ENCODE data around the gene KREMEN1.
A peak's percentile ranks its signal among the peaks of the same experiment; 100 is the strongest.

Gene KREMEN1

DNA sequence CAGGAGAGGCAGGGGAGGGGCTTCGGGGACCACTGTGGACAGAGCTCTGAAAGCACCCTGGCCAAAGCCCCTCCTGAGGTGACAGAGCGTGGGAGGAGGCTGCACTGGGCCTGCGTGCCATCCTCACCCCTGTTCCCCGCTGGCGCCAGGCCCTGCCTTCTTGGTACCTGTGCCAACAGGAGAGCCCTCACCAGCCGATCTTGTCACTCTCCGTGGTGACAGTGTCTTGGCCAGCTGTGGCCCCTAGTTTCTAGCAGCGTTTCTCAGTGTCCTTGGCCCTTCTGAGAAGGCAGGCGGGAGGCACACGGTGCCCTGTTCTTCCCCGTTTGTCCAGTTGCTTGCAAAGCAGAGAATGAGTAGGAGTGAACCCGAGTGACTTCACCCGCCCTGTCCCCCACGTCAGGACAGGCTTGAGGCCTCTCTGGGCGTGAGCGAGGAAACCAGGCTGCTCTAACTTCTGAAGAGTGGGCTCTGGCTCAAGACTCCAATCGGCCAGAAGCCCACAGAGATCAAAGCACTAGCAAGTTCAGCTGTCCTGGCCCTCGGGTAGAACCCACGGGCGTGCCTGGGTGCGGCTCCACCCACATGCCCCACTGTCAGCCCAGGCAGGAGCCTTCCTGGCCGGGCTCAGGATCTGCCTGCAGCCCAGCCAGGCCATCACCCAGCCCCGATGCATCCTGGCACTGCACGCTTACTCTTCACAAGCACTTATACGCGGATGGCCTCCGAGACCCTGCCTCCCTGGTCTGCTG, 72.7 kb downstream of the KREMEN1 start:
- DNase-seq (ENCODE audit: extremely low spot score, insufficient read length, low read depth) (no peak), FAIRE-seq (no peak)

DNA sequence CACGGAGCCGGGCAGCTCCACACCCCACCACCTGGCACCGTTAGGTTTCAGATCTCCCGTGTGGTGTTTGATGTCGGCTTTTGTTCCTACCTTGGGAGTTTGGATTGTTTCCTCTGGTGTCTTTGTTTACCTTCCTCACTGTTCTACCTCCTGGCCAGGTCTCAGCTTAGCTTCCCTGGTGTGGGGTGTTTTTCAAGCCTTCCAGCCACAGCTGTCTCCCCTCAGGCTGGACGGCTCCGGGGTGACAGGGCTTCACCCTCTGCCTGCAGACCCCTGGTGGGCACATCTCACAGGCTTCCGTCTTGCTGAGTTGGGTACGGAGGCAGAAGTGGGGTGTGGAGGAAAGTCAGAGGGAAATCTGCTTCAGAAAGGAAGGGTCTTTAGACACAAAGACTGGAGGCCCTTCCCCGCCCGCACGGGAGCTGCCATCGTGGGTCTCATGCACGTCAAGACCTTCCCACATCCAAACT, 73.3 kb downstream of the KREMEN1 start:
- FAIRE-seq = no peak
- DNase-seq (ENCODE audit: extremely low spot score, insufficient read length, low read depth) = no peak

DNA sequence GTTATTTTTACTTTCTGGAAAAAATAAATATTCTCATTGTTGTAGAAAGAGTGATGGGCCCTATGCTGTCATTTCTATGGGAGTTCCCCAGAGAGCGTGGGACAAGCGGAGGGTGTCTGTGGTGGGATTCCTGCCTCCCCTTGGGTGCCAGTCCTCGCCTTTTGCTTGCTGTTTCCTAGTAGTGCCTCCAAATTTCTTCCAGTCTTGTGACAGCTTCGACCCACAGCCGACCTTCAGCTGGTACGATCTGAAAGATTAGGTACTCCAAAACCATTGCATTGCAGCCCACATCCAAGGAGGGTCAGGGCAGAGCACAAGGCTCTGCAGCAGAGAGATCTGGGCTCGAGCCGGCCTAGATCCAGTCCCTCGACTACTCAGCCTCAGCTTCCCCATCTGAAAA, 73.9 kb downstream of the KREMEN1 start:
- DNase-seq (ENCODE audit: extremely low spot score, insufficient read length, low read depth) = no peak
- FAIRE-seq = no peak

DNA sequence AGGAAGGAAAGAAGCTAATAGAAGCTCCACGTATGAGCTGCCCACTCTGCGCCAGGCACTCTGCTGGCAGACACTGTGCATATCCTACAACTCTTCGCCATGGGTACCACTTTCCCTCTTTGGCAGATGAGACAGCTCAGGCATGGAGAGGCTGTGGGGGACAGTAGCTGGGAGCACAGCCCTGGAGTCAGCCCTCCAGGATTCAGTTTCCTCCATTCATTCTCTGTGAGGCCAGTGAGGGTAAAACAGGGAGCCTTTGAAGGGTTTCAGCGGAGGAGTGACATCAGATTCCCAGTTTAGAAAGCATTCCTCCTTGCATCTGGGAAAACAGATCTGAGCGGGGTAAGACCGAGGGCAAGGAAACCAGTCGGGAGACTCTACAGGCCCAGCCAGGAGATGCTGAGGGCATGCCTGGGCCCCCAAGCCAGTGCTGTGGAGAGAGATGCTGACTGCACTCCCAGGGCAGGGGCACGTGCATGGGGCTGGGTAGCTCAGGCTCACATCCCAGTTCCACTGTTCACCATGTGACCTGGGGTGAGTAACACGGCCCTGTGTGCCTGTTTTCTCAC, 74.6 kb downstream of the KREMEN1 start:
- FAIRE-seq (no peak), DNase-seq (ENCODE audit: extremely low spot score, insufficient read length, low read depth) (no peak)

DNA sequence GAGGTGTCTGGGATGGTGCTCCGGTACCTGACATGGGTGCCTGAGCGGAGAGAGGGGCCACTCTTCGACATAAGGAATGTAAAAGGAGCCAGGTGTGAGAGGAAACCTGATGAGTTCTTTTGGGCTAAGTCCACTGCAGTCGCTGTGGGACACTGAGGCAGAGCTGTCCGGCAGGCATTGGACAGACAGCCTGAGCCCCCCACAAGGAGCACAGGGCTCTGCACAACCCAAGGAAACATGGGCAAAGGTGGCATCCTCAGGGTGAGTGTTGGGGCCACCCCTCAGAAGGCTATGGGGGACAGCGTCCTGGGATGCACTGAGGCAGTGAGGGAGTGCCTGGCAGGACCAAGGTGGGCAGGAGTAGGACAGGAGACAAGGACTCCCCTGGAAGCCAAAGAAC, 75.2 kb downstream of the KREMEN1 start:
- FAIRE-seq = no peak

DNA sequence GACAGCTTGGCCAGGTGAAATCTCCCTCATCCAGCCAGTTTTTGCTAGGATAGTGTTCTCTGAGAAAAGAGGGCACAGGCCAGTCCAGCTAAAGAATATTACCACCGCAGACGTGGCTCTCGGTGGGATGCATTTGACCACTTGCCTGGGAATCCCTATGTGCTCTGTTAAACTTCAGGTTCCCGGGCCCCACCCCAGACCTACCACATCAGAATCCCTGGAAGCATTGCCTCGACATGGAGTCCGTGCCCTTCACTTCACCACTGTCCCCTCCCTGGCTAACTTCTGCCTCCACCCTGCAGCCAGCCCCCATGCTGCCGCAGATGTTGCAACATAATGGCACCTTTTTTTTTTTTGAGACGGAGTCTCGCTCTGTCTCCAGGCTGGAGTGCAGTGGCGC, 76.0 kb downstream of the KREMEN1 start:
- FAIRE-seq (no peak), DNase-seq (ENCODE audit: extremely low spot score, insufficient read length, low read depth) (no peak)

More for the DNA sequence above, 75.2 kb downstream of the KREMEN1 start:
- DNase-seq (ENCODE audit: extremely low spot score, insufficient read length, low read depth) = no peak

DNA sequence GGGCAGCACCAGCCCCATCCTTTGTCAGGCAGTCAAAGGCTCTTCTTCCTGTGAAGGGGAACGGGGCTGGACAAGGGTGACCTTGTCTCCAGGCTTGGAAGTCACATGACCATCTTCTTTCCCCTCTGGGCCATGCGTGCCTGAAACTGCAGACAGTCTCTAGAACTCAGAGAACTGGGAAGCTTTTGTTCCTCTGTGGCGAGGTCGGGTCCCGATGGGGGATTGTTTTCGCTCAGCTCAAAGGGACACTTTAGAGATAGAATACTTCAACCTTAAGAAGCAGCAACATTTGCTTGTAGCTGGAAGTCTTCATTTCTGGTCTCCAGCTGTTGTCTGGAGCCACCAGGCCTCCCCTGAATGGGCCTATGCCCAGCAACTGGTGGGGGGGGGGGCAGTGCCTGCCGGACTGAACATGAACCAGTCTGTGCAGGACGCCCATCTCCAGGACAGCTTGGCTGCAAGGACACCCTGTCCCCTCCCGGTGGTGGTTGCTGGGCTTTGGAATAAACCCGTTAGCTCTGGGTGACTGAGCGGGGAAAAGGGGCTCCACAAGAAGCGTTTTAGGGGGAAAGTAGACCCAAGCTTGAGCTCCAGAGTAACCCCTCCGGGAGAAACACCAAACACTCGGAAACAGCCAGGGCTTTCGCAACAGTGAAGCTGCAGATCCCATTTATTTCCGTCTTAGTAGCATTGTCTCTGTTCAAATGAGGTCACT, 77.2 kb downstream of the KREMEN1 start:
- no peak for FAIRE-seq
- no peak for DNase-seq (ENCODE audit: extremely low spot score, insufficient read length, low read depth)

DNA sequence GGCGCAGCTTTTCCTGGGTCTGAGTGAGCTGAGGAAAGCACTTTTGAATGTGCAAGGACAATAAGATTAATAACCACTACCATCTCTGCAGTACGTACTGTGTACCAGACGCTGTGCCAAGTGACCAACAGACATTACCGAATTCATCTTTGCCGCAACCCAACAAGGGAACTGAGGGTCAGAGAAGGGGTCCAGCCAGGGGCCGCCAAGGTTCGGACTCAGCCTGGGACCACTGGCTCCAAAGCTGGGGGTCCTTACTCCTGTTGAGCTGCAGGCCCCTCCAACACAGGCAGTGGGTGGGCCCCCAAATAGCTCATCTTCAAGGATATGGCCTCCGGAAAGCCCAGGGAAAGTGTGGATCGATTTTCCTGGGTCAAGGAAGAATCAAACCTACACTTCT, 77.9 kb downstream of the KREMEN1 start:
- no peak for DNase-seq (ENCODE audit: extremely low spot score, insufficient read length, low read depth)
- FAIRE-seq = no peak

DNA sequence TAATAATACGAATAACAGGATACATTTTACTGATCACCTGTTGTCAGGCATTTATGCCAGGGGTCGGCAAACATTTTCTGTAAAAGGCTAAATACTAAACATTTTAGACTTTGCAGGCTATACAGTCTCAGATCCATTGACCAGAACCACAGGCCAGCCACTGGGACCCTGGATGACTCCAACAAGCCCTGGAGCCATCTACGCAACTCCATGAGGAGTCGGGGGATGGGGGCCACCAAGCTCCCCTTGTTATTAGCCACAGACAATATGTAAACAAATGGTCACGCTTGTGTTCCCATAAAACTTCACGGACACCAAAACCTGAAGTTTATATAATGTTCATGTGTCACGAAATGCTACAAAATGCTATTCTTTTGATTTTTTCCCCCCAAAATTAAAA, 78.5 kb downstream of the KREMEN1 start:
- DNase-seq (ENCODE audit: extremely low spot score, insufficient read length, low read depth) (no peak), FAIRE-seq (no peak)

DNA sequence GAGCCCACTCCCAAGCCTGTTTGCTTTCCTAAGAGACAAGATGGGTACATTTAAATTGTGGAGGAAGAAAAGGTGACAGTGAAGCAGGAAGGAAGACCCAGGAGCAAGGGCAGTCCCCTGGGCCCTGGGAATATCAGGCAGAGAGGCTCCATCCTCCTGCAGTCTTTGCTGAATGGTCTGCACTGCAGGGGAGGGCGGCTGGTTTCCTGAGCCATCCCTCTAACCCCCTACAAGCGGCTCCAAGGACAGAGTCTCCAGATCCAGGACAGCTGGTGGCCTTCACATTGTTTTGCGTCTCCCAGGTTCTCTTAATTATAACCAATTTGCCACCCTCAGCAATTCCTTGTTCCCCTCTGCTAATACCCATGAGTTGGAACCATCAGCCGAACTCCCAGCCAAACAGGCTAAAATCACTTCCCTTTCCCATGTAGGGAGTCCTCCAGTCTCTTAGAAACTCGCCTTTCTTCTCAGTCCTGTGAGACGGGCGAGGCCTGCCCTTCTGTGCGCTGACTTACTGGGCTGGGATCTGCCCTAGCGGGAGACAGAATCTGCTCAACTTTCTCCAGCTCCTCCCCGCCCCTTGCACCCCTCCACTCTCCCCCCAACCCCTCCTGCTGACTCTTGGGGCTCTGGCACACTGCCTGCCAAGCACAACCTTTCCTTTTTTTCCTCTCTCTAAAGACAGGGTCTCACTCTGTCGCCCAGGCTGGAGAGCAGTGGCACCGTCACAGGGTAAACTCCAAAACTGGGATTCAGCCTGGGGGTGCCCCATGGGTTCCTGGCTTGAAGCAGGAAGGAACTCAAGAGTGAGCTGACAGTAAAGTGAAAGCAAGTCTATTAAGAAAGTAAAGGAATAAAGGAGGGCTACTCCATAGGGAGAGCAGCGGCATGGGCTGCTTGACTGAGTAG, 79.5 kb downstream of the KREMEN1 start:
- DNase-seq (ENCODE audit: extremely low spot score, insufficient read length, low read depth) = no peak
- no peak for FAIRE-seq

DNA sequence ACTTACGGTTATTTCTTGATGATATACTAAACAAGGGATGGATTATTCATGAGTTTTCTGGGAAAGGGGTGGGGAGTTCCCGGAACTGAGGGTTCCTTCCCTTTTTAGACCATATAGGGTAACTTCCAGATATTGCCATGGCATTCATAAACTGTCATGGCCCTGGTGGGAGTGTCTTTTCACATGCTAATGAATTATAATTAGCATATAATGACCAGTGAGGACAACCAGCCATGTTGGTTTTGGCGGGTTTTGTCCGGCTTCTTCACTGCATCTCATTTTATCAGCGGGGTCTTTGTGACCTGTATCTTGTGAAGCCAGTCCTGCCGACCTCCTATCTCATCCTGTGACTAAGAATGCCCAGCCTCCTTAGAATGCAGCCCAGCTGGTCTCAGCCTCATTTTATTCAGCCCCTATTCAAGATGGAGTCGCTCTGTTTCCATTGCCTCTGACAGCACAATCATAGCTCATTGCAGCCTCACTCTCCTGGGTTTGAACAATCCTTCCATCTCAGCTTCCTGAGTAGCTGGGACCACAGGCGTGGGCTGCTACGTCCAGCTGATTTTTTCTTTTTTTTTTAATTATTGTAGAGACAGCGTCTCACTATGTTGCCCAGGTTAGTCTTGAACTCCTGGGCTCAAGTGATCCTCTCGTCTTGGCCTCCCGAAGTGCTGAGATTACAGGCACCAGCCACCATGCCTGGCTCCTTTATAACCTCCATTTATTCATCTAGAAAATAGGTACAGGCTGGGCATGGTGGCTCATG, 80.3 kb downstream of the KREMEN1 start:
- DNase-seq (ENCODE audit: extremely low spot score, insufficient read length, low read depth) (no peak), FAIRE-seq (no peak)

DNA sequence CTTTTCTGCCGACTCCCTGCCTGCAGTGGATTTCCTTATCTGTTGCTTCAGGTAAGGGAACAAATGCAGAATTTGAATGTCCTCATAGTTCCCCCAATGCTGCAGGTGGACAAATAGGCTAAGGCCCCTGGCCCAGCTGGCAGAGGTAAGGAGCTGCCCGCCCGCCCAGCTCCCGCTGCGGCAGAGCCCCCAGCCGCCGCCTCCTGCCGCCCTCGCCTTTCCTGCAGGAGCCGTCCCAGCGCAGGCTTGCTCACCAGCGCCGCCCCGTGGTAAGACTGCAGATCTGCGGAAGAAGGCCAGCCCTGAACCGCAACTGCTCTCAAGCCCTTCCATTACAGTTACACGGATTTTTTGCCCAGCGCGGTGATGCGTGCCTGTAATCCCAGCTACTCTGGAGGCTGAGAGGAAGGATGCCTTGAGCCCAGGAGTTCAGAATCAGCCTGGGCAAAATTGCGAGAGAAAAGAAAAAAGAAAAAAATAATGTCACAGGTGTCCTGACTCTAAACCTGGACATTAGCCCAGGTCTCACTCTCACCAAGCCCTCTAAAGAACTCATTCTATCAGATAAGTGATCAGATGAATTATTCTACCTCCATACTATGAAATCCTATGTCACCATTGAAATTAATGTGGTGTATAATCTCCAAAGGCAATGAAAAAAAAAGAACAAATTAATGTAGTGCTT, 81.7 kb downstream of the KREMEN1 start:
- FAIRE-seq = peak; percentile 78
- peak; percentile 64 for DNase-seq (ENCODE audit: extremely low spot score, insufficient read length, low read depth)

DNA sequence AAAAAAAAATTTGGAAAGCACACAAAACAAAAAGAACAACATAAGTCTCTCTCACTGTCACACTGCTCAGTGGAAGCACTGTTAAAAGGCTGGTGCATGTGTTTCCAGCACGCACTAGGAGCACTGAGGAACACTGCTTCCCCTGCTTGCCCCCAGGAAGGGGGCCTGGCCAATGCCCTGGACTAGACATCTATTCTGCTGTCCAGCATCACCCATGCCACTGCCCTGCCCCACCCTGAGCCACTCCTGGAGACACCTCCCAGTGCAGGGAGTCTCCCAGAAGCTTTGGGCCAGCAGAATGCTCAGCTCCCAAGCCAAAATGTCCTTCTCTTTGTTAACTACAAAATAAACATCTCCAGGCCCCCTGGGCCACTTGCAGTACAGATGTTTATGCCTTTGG, 83.1 kb downstream of the KREMEN1 start:
- DNase-seq (ENCODE audit: extremely low spot score, insufficient read length, low read depth) = no peak
- FAIRE-seq = no peak

DNA sequence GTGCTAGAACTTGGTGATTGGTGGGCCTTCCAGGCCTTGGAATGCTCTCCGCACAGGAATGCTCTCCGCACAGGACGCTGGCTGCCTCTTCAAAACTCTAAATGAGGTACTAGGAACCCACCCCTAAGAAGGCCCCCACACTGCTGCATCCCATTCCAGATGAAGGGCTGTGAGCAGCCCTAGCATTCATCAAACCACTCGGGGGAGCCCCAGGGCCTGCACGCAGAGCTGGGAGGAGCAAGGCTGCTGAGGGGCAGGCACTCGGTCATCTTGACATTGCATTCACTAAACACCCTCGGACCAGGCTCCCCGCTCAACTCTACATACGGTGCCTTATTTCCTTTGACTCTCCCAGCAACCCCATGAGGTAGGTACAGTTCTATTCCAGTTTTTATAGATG, 83.7 kb downstream of the KREMEN1 start:
- DNase-seq (ENCODE audit: extremely low spot score, insufficient read length, low read depth) (no peak), FAIRE-seq (peak; percentile 77)

DNA sequence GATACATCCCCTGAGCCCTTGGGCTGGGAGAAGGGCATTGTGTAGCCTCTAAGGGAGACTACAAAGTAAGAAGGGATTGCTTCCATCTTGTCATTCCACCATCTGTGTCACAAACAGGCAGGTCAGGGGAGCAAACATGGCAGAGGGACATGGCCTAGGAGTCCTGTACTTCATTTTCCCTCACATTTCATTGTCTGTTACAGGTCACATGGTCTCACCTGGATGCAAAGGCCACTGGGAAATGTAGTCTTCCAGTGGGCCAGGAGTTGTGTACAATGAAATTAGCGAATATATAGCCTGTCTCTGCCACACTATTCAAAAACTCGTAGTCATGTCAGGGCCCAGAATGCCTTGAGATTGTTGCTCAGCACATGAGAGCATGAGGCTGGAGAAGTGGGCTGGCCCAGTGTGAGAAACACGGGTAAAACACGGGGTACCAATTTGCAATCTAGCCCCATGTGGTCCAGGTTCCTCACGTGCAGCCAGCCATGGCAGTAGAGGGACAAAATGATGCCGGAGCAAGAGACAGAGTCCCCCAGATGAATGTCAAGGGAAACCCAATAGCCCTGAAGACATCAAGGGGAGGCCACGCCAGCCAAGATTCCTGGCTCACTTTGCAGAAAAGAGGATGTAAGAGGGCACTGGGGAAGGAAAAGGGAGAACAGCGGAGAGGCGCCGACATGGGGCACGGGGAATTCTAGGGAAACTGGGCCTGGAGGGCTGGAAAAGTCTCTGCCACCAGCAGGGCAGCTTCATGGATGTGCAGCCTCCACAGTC, 85.1 kb downstream of the KREMEN1 start:
- DNase-seq (ENCODE audit: extremely low spot score, insufficient read length, low read depth) (no peak), FAIRE-seq (peak; percentile 68)

DNA sequence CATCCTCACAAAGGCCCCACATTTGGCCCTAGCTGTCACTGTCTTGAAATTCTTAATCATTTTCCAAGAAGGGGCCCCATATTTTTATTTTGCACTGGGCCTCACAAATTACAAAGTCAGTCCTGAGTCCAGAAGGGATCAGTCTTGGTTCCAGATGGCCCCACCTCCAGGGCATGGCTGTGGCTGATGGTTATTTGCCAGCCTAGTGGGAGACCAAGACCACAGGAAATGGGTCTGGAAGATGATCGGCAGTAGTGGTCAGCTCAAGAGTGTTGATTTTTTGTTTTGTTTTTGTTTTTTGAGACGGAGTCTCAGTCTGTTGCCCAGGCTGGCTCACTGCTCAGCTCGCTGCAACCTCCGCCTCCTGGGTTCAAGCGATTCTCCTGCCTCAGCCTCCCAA, 85.7 kb downstream of the KREMEN1 start:
- no peak for FAIRE-seq
- no peak for DNase-seq (ENCODE audit: extremely low spot score, insufficient read length, low read depth)

DNA sequence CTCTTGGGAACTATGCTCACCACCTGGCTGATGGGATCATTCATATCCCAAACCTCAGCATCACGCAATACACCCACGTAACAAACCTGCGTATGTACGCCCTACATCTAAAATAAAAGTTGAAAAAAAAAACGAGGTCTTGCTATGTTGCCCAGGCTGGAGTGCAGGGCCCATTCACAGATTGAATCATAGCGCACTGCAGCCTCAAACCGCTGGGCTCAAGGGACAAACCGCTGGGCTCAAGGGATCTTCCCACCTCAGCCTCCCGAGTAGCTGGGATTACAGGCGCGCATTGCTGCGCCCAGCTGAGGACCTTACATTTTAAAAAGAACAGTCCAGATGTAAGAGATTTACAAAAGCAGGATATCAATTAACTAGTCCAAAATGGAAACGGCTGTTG, 91.0 kb downstream of the KREMEN1 start:
- no peak for DNase-seq (ENCODE audit: extremely low spot score, insufficient read length, low read depth)
- FAIRE-seq = no peak

DNA sequence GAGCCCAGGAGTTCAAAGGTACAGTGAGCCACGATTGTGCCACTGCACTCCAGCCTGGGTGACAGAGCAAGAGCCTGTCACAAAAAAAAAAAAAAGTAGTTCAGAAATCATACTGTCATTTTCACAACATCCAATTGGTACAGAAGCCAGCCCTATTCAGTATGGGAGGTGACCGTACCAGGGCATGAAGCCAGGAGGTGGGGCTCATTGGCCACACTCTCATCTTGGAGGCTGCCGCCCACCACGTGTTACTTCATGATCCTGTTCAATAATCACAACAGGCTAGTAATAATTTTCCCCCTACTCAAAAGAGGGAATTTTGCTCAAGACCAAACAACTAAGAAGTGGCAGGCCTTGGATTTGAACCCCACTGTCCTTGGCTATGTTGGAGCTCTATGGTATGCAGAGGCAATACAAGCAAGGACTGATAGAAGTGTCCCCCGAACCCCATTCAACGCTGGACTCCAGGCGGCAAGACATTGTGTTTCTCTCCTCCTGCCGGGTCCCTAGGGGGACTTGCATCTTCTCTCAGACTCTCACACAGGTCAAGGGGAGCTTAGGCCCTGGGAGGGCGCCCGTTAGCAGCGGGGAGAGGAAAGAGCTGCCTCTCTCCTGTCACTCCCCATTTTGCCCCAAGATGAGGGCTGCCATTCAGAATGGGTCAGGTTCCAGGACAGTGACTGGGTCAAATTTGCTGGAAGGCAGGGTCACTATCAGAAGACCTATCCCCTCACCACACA, 92.7 kb downstream of the KREMEN1 start:
- no peak for FAIRE-seq
- no peak for DNase-seq (ENCODE audit: extremely low spot score, insufficient read length, low read depth)
